Upper lobe of left lung (tissue), 4 donors: ENCODE results near the gene MRPS23.

Experiments
- POLR2A ChIP-seq, 4 donors: fragments of 450-650 bp; IDR thresholded peaks; one replicate each; pipeline ENCODE4 v1.5.1; 2016 to 2017; ENCODE audit warnings: antibody characterized with exemption in 4 of 4, mild to moderate bottlenecking in 2 of 4
- POLR2AphosphoS5 ChIP-seq, 2 donors: sonication (generic); formaldehyde crosslinking; IDR thresholded peaks; one replicate each; pipeline ENCODE4 v1.5.1; 2017; ENCODE audit warnings: antibody characterized with exemption in 2 of 2
- TF ChIP-seq, protein P1 (sequence below), 6 experiments: fragments of 450-650 bp in 4 of 6; fragments of 200-600 bp in 2 of 6; sonication (generic) in 2 of 6; IDR thresholded peaks; one replicate each; pipeline ENCODE4 v1.5.1; 2016 to 2019; ENCODE audit warnings: antibody characterized with exemption in 6 of 6

DNA sequence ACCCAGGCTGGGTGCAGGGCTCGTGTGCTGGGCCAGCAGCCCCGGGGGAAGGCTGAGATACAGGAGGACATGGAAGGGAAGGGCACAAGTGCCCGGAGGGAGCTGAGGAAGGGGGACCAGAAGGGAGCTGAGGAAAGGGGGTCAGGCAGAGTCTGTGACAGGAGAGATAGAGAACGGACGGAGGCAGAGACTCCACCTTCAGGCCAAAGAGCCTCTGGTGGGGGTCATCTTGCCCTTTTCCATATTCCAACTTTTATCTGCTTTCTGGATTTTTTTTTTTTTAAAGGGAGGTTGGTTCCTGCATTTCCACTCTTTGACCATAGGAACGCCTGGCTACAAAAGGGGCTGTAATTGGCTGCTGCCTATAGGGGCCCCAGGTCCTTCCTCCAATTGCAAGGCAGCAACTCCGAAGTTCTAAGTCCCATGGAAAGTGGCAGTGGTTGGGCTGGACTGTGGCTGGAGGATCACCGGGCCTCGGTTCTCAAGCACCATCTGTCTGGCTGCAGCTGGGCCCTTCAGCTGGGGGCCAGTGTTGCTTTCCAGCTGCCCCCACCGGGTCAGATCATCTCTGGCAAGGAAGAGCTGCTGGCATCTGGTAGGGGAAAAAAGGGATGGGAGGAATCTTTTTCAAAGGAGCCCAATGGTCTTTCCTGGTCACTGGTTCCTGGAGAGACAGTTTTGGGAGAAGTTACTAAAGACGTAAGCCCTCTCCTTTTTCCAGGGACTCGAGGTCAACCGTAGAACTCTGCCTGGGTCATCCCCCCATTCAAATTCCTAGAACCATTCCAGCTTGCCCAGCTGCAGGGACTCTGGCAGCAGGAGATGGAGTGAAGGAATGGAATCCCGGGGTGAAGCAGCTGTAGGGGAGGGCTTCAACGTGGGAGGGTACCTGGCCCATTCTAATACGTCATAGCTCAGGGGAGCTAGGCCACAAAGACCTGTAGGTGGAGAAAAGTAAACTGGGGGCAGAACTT is 13.1 kb upstream of the MRPS23 start:
- TF ChIP-seq POLR2A (IDR thresholded peaks at IDR 0.05) (no peak), POLR2AphosphoS5 (IDR thresholded peaks at IDR 0.05) (no peak)
- TF ChIP-seq, protein P1, sequence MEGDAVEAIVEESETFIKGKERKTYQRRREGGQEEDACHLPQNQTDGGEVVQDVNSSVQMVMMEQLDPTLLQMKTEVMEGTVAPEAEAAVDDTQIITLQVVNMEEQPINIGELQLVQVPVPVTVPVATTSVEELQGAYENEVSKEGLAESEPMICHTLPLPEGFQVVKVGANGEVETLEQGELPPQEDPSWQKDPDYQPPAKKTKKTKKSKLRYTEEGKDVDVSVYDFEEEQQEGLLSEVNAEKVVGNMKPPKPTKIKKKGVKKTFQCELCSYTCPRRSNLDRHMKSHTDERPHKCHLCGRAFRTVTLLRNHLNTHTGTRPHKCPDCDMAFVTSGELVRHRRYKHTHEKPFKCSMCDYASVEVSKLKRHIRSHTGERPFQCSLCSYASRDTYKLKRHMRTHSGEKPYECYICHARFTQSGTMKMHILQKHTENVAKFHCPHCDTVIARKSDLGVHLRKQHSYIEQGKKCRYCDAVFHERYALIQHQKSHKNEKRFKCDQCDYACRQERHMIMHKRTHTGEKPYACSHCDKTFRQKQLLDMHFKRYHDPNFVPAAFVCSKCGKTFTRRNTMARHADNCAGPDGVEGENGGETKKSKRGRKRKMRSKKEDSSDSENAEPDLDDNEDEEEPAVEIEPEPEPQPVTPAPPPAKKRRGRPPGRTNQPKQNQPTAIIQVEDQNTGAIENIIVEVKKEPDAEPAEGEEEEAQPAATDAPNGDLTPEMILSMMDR (IDR thresholded peaks at IDR 0.05), result no peak
